Measurements from ENCODE around the gene FAM174C.

Gene FAM174C

GRCh38 chr19:1276628-1277022, 1.3 kb downstream of the FAM174C start:
- Histone ChIP-seq H3K4me3 (ENCODE audit: low read depth, low read length) (peak overlapping the region; percentile 81), H3K9ac (ENCODE audit: low read depth, low read length) (peak overlapping the region; percentile 79), H3K4me1 (ENCODE audit: control insufficient read depth, insufficient read depth, low read length) (peaks cover 8% of the 10 kb centered on the region), H3K9me3 (ENCODE audit: control insufficient read depth, insufficient read depth, low read length) (no peaks in the 10 kb centered on the region), H3K27me3 (ENCODE audit: control insufficient read depth, insufficient read depth, low read length) (no peaks in the 10 kb centered on the region), H3K36me3 (ENCODE audit: control insufficient read depth, insufficient read depth, low read length) (peaks cover 41% of the 10 kb centered on the region)

- H3K27me3 ChIP-seq (ENCODE audit: control insufficient read depth, insufficient read depth, low read length): no peaks in the 10 kb centered on the region
- peaks cover 37% of the 10 kb centered on the region for H3K36me3 ChIP-seq (ENCODE audit: control insufficient read depth, insufficient read depth, low read length)
- H3K9me3 ChIP-seq (ENCODE audit: control insufficient read depth, insufficient read depth, low read length): no peaks in the 10 kb centered on the region
- peaks cover 8% of the 10 kb centered on the region for H3K4me1 ChIP-seq (ENCODE audit: control insufficient read depth, insufficient read depth, low read length)
- H3K9ac ChIP-seq (ENCODE audit: low read depth, low read length): no peak overlapping the region
- no peak overlapping the region for H3K4me3 ChIP-seq (ENCODE audit: low read depth, low read length)
Measured at GRCh38 chr19:1277061-1277460, 1.7 kb downstream of the FAM174C start.

- Histone ChIP-seq H3K4me1 (ENCODE audit: control insufficient read depth, insufficient read depth, low read length) (peaks cover 8% of the 10 kb centered on the region), H3K27me3 (ENCODE audit: control insufficient read depth, insufficient read depth, low read length) (no peaks in the 10 kb centered on the region), H3K9ac (ENCODE audit: low read depth, low read length) (no peak overlapping the region), H3K9me3 (ENCODE audit: control insufficient read depth, insufficient read depth, low read length) (no peaks in the 10 kb centered on the region), H3K4me3 (ENCODE audit: low read depth, low read length) (no peak overlapping the region), H3K36me3 (ENCODE audit: control insufficient read depth, insufficient read depth, low read length) (peaks cover 27% of the 10 kb centered on the region)
Measured at GRCh38 chr19:1278074-1278473, 2.7 kb downstream of the FAM174C start.

DNA sequence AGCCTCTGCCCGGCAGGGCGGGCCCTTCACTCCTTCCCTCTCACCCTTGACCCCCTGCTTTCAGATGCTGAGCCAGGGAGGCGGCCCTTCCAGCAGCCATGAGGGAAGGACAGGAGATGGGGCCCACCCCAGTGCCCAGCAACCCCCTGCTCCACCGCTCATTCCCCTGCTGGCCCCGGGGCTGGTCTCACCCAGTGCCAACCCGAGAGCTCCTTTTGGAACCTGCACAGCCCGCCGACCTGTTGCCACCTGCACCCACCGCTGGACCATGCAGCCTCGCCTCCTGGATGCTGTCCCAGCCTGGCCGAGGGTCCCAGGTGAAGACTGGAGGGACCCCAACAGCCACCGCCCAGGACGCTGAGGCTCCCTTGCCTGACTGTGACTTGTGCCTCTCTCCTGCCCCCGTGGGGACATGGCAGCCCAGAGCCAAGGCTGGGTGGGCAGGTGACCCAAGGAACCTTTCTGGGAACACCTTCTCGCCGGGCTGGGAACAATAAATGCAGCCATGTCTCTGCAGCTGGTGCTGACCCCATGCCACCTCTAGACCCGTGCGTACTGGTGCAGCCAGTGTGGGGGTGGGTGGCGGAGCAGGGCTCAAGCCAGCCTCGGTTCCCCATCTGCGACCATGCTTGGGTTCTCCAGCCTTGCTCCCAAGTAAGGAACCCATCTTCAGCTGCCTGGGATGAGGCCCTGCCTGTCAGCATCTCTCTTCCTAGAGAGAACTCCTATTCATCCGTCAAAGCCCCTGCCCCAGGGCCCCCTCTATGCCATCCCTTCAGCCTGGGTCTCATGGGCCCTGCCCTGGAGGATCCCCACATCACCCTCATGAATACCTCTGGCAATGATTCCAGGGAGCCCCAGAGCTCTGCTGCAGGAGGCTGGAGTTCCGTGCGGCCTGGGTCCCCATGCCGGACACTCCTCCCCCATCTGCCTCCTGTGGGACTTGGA, 3.7 kb downstream of the FAM174C start:
- Histone ChIP-seq H3K4me3 (ENCODE audit: low read depth, low read length) (no peak overlapping the region), H3K36me3 (ENCODE audit: control insufficient read depth, insufficient read depth, low read length) (peaks cover 20% of the 10 kb centered on the region), H3K9ac (ENCODE audit: low read depth, low read length) (no peak overlapping the region), H3K27me3 (ENCODE audit: control insufficient read depth, insufficient read depth, low read length) (no peaks in the 10 kb centered on the region), H3K9me3 (ENCODE audit: control insufficient read depth, insufficient read depth, low read length) (no peaks in the 10 kb centered on the region), H3K4me1 (ENCODE audit: control insufficient read depth, insufficient read depth, low read length) (peaks cover 3% of the 10 kb centered on the region)

DNA sequence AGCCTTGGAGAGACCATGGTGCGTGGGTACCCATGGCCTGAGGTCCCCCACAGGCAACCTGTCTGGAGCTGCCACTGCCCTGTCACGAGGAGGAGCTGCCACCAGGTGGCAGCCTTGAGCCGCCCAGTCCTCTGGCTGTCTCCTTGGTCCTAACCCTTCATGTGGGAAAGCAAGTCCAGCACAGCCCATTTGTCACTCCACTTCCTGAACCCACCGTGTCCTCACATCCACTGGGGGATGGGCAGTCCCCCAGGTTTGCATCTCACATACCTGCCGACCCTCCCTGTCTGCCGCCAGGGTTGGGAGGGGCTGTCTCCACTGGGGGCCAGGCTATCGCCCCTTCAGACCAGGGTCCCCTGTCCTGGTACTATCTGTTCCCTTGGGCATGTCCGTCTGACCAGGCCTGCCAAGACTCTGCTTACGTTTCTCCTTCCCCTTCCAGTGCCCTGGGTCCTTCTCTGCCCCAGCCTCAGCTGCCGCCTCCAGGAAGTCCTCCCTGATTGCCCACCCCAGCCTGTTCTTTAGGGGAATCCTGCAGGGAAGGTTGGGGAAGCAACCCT, 4.5 kb downstream of the FAM174C start:
- Histone ChIP-seq H3K4me1 (ENCODE audit: control insufficient read depth, insufficient read depth, low read length) (peaks cover 3% of the 10 kb centered on the region), H3K36me3 (ENCODE audit: control insufficient read depth, insufficient read depth, low read length) (peaks cover 11% of the 10 kb centered on the region), H3K27me3 (ENCODE audit: control insufficient read depth, insufficient read depth, low read length) (peaks cover 4% of the 10 kb centered on the region), H3K4me3 (ENCODE audit: low read depth, low read length) (no peak overlapping the region), H3K9me3 (ENCODE audit: control insufficient read depth, insufficient read depth, low read length) (no peaks in the 10 kb centered on the region), H3K9ac (ENCODE audit: low read depth, low read length) (no peak overlapping the region)

DNA sequence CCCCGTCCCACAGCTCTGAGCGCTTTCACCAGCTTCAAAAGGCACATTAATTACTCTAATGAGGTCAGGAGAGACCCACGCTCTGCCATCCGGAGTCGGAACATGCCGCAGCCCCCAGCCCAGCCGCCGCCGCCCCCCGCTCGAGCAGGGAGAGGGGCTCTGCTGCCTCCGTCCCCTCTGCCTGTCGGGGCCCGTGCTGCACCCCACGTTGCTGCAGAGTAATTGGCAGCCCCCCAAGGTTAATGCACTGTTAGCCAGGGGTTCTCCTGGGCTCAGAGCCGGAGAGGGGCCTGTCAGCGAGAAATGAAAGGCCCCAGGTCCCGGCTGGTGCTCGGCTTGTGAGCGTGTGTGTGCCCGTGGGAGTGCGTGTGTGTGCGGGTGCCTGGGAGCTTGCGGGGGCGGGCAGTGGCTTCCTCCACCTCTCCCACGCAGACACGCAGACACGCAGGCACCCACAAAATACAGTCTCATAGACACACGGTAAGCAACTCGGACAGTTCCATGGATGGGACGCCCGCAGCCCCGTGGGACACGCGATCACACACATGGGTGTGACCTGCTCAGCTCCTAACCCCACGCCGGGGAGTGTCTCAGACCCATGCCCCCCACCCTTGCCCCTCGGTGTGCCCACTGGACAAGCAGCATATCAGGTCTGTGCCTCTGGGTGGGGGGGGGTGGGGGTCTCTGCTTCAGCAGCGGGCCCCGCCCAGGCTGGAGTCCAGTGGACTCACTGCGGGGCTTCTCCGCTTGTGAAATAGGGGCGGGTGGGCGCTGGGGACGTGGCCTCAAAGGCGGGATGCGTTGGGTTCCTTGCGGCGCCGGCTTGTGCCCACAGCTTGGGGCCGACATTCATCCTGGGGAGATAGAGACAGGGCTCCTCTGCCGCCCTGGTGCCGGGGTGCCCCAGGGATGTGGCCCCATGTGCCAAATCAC, 5.6 kb downstream of the FAM174C start:
- peaks cover 3% of the 10 kb centered on the region for H3K4me1 ChIP-seq (ENCODE audit: control insufficient read depth, insufficient read depth, low read length)
- H3K9me3 ChIP-seq (ENCODE audit: control insufficient read depth, insufficient read depth, low read length): no peaks in the 10 kb centered on the region
- H3K27me3 ChIP-seq (ENCODE audit: control insufficient read depth, insufficient read depth, low read length): peaks cover 5% of the 10 kb centered on the region
- no peak overlapping the region for H3K9ac ChIP-seq (ENCODE audit: low read depth, low read length)
- peaks cover 9% of the 10 kb centered on the region for H3K36me3 ChIP-seq (ENCODE audit: control insufficient read depth, insufficient read depth, low read length)
- no peak overlapping the region for H3K4me3 ChIP-seq (ENCODE audit: low read depth, low read length)

- Histone ChIP-seq H3K9ac (ENCODE audit: low read depth, low read length) (no peak overlapping the region), H3K4me1 (ENCODE audit: control insufficient read depth, insufficient read depth, low read length) (peaks cover 3% of the 10 kb centered on the region), H3K27me3 (ENCODE audit: control insufficient read depth, insufficient read depth, low read length) (peaks cover 5% of the 10 kb centered on the region), H3K9me3 (ENCODE audit: control insufficient read depth, insufficient read depth, low read length) (no peaks in the 10 kb centered on the region), H3K36me3 (ENCODE audit: control insufficient read depth, insufficient read depth, low read length) (peaks cover 9% of the 10 kb centered on the region), H3K4me3 (ENCODE audit: low read depth, low read length) (no peak overlapping the region)
Measured at GRCh38 chr19:1281569-1282287, 6.4 kb downstream of the FAM174C start.

DNA sequence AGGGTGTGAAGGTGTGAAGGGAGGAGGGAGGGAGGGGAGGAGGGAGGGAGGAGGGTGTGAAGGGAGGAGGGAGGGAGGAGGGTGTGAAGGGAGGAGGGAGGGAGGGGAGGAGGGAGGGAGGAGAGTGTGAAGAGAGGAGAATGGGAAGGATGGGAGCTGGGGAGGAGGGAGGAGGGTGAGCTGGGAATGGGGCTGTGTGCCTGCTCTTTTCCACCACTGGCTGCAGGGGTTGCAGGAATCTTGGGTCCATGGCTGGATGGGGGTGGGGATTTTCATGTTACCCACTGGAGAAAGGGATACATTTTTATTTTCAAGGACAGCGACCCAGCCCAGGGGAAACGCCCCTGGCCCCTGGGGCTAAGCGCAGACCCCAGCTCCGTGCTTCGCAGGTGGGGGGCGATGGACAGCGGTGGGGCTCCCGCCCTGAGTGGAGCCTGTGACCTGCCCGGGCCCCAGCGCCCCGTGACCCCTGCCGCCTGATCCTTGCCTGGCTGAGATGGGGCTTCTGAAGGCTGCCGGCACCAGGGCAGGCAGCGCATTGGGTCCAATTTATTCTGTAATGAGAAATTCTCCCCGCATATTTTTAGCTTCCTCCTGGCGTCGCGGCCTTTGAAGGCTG, 7.4 kb downstream of the FAM174C start:
- H3K9ac ChIP-seq (ENCODE audit: low read depth, low read length): no peak overlapping the region
- H3K4me3 ChIP-seq (ENCODE audit: low read depth, low read length): no peak overlapping the region
- H3K36me3 ChIP-seq (ENCODE audit: control insufficient read depth, insufficient read depth, low read length): peaks cover 9% of the 10 kb centered on the region
- H3K9me3 ChIP-seq (ENCODE audit: control insufficient read depth, insufficient read depth, low read length): no peaks in the 10 kb centered on the region
- H3K27me3 ChIP-seq (ENCODE audit: control insufficient read depth, insufficient read depth, low read length): peaks cover 5% of the 10 kb centered on the region
- peaks cover 3% of the 10 kb centered on the region for H3K4me1 ChIP-seq (ENCODE audit: control insufficient read depth, insufficient read depth, low read length)

GRCh38 chr19:1283207-1283916, 8.0 kb downstream of the FAM174C start:
- Histone ChIP-seq H3K4me1 (ENCODE audit: control insufficient read depth, insufficient read depth, low read length) (peaks cover 3% of the 10 kb centered on the region), H3K36me3 (ENCODE audit: control insufficient read depth, insufficient read depth, low read length) (peaks cover 9% of the 10 kb centered on the region), H3K4me3 (ENCODE audit: low read depth, low read length) (no peak overlapping the region), H3K9ac (ENCODE audit: low read depth, low read length) (no peak overlapping the region), H3K27me3 (ENCODE audit: control insufficient read depth, insufficient read depth, low read length) (peaks cover 5% of the 10 kb centered on the region), H3K9me3 (ENCODE audit: control insufficient read depth, insufficient read depth, low read length) (no peaks in the 10 kb centered on the region)

DNA sequence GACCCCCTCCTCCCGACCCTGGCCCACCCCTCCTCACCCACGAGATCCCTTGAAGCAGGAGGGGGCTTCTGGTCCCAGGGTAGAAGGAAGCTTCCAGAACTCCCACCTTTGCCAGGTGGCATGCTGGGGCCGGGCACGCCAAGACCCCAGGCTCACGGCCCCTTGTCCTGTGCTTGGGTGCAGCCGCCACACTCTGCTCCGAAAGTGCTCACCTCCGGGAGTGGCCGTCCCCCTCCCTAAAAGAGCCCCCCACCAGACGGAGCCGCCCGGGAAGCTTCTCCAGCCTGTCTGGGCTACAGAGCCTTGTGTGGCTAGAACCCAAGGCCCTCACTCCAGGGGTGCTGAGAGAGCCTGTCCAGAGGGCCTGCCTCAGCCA, 8.6 kb downstream of the FAM174C start:
- peaks cover 3% of the 10 kb centered on the region for H3K4me1 ChIP-seq (ENCODE audit: control insufficient read depth, insufficient read depth, low read length)
- no peak overlapping the region for H3K9ac ChIP-seq (ENCODE audit: low read depth, low read length)
- peaks cover 5% of the 10 kb centered on the region for H3K27me3 ChIP-seq (ENCODE audit: control insufficient read depth, insufficient read depth, low read length)
- peaks cover 7% of the 10 kb centered on the region for H3K36me3 ChIP-seq (ENCODE audit: control insufficient read depth, insufficient read depth, low read length)
- no peak overlapping the region for H3K4me3 ChIP-seq (ENCODE audit: low read depth, low read length)
- no peaks in the 10 kb centered on the region for H3K9me3 ChIP-seq (ENCODE audit: control insufficient read depth, insufficient read depth, low read length)

Measured in iPS-15b (cell line).